GM20000 (cell line): ENCODE results near the gene HDAC4.

Experiments
- DNase-seq: peaks from one replicate; pipeline ENCODE4 v3.0.0; 2012; ENCODE audit warnings: low spot score
- TF ChIP-seq, protein P1 (sequence below): IDR thresholded peaks from 2 replicates; pipeline ENCODE4 v1.5.1; 2012; ENCODE audit warnings: mild to moderate bottlenecking, control low read depth; ENCODE audit errors: extremely low read depth, missing control alignments

HDAC4 gene

GRCh38 chr2:239181903-239182581 is 218.8 kb downstream of the HDAC4 start:
- no peak for DNase-seq

DNA sequence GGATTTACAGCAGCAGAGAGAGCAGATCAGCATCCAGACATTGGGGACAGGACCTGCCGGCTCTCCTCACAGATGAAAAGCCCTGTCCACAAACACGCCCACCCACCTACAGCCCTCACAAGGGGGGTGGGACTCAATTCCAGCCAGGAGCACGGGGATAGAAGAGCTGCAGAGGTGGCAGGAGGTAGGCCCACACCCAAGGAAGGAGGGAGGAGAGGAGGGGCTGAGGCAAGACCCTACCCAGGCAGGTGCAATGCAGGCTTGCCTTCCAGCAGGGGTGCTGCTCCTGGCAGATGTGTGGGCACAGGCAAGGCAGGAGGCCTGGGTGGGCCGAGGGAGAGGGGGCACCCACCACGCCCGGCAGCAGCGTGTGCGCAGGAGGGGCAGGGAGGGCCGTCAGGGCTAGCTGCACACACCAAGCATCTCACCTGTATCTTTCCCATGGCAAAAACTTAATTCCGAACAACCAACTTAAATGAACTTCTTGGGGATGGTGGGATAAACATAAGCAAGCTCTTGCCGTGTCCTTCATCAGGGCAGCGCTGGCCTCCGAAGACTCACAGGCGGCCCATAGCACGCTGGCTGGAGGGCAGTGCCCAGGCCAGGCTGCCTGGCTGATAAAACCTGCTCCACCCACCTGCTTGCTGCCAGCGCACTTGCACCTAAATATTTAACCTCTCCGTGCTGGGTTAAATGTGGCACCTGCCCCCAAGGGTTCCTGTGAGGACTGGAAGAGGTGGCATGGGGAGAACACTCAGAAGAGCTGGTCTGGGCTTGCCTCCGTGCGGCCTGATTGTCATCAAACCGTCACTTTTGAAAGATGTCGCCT is 219.5 kb downstream of the HDAC4 start:
- DNase-seq = no peak

More at GRCh38 chr2:239181903-239182581, 218.8 kb downstream of the HDAC4 start:
- TF ChIP-seq, protein P1, sequence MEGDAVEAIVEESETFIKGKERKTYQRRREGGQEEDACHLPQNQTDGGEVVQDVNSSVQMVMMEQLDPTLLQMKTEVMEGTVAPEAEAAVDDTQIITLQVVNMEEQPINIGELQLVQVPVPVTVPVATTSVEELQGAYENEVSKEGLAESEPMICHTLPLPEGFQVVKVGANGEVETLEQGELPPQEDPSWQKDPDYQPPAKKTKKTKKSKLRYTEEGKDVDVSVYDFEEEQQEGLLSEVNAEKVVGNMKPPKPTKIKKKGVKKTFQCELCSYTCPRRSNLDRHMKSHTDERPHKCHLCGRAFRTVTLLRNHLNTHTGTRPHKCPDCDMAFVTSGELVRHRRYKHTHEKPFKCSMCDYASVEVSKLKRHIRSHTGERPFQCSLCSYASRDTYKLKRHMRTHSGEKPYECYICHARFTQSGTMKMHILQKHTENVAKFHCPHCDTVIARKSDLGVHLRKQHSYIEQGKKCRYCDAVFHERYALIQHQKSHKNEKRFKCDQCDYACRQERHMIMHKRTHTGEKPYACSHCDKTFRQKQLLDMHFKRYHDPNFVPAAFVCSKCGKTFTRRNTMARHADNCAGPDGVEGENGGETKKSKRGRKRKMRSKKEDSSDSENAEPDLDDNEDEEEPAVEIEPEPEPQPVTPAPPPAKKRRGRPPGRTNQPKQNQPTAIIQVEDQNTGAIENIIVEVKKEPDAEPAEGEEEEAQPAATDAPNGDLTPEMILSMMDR = no peak

DNA sequence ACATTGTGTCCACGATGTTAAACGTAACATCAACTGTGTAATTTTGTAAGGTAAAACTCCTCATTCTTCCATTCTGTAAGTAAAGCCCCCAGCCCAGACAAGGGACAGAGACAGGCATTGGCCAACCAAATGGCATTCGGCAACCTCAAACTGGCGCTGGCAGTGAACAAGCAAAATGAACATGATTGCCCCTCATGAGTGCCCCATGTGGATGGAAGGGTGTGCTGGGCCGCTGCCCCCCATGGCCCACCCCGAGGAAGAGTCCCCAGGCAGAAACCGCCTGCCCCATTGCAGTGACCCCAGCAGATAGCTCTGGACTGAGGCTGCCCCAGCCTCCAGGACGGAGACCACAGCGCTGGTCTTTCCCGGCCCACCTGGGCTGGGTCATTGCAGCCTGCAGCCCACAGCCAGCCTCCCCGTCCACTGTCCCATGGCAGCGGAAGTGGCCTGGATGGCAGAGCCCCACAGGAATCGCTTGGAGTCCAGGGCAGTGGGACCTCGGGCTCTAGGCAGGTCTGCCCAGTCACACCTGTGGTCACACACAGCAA is 220.2 kb downstream of the HDAC4 start:
- no peak for DNase-seq
- TF ChIP-seq, protein P1 = no peak

More for the DNA sequence above, 219.5 kb downstream of the HDAC4 start:
- TF ChIP-seq, protein P1 = no peak

- TF ChIP-seq, protein P1 = no peak
Measured at GRCh38 chr2:239179851-239180371, 220.9 kb downstream of the HDAC4 start.

DNA sequence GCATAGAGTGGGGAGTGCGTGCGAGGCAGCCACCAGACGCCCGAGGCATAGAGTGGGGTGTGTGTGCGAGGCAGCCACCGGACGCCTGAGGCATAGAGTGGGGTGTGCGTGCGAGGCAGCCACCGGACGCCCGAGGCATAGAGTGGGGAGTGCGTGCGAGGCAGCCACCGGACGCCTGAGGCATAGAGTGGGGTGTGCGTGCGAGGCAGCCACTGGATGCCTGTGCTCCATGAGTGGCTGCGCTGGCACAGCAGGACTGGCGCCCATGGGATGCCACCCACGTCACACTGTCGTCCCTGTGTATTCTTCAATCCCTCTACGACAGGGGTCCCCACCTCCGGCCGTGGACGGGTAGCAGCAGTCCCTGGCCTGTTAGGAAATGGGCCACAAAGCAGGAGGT is 221.9 kb downstream of the HDAC4 start:
- no peak for DNase-seq
- TF ChIP-seq, protein P1 = no peak

More at GRCh38 chr2:239179851-239180371, 220.9 kb downstream of the HDAC4 start:
- no peak for DNase-seq

- no peak for DNase-seq
- TF ChIP-seq, protein P1 = no peak
Measured at GRCh38 chr2:239178484-239178883, 222.3 kb downstream of the HDAC4 start.
